T-helper 9 cell (primary cell): ENCODE results near the gene CA9.

Experiments used
- DNase-seq: peaks from one replicate; pipeline ENCODE4 v3.0.0-alpha.2; 2020

Gene CA9

GRCh38 chr9:35675732-35676392, 2.1 kb downstream of the CA9 start:
- DNase-seq: peak; percentile 27

- no peak for DNase-seq
Observed at GRCh38 chr9:35679091-35679490, 5.4 kb downstream of the CA9 start.

- DNase-seq: no peak
Observed at GRCh38 chr9:35679766-35680330, 6.1 kb downstream of the CA9 start.

- no peak for DNase-seq
Observed at GRCh38 chr9:35680331-35681105, 6.8 kb downstream of the CA9 start.

GRCh38 chr9:35681341-35682002, 7.7 kb downstream of the CA9 start:
- no peak for DNase-seq

- DNase-seq: no peak
Observed at GRCh38 chr9:35682051-35682450, 8.3 kb downstream of the CA9 start.

- DNase-seq: no peak
Observed at GRCh38 chr9:35682520-35683315, 9.0 kb downstream of the CA9 start.

GRCh38 chr9:35683323-35683722, 9.6 kb downstream of the CA9 start:
- no peak for DNase-seq

- DNase-seq: no peak
Observed at GRCh38 chr9:35684921-35685320, 11.2 kb downstream of the CA9 start.

GRCh38 chr9:35685506-35685905, 11.8 kb downstream of the CA9 start:
- DNase-seq: no peak

GRCh38 chr9:35686222-35687203, 12.8 kb downstream of the CA9 start:
- no peak for DNase-seq

GRCh38 chr9:35687306-35687705, 13.6 kb downstream of the CA9 start:
- DNase-seq: no peak

- no peak for DNase-seq
Observed at GRCh38 chr9:35687972-35688557, 14.3 kb downstream of the CA9 start.

GRCh38 chr9:35688558-35689541, 15.1 kb downstream of the CA9 start:
- no peak for DNase-seq

GRCh38 chr9:35689542-35690293, 16.0 kb downstream of the CA9 start, which contains the start of gene TPM2:
TPM2 (minus strand) TSS chr9:35689925; CDS start chr9:35689817, 108 bp downstream.
- no peak for DNase-seq

- DNase-seq: no peak
Observed at GRCh38 chr9:35690294-35690613, 16.5 kb downstream of the CA9 start.

GRCh38 chr9:35690614-35691333, 17.0 kb downstream of the CA9 start:
- DNase-seq: peak; percentile 30

- DNase-seq: no peak
Observed at GRCh38 chr9:35691334-35691650, 17.6 kb downstream of the CA9 start.
